PC-3 (cell line): ENCODE measurements around the gene MAST4.

ENCODE experiments used
- CTCF ChIP-seq: fragments of 300-600 bp; sonication (generic); conservative IDR thresholded peaks from 2 replicates; pipeline ENCODE4 v1.5.1; 2017; ENCODE audit warnings: antibody characterized with exemption, low read depth, mild to moderate bottlenecking, low read length
- EZH2phosphoT487 ChIP-seq: fragments of 300-600 bp; sonication (generic); IDR thresholded peaks from 2 replicates; pipeline ENCODE4 v1.6.1; 2018; ENCODE audit warnings: mild to moderate bottlenecking, antibody characterized with exemption, low read length, borderline replicate concordance

- TF ChIP-seq EZH2phosphoT487 (no peak), CTCF (no peak)
Measured at GRCh38 chr5:66684663-66685062, 88.5 kb downstream of the MAST4 start.
